NCI-H446 (cell line): Measurements from ENCODE around the gene YIF1B.

ENCODE experiments used
- DNase-seq, 2 experiments: peaks; one replicate each; lab custom pipeline; 2025; lab: John Stamatoyannopoulos, UW

The YIF1B gene

DNA sequence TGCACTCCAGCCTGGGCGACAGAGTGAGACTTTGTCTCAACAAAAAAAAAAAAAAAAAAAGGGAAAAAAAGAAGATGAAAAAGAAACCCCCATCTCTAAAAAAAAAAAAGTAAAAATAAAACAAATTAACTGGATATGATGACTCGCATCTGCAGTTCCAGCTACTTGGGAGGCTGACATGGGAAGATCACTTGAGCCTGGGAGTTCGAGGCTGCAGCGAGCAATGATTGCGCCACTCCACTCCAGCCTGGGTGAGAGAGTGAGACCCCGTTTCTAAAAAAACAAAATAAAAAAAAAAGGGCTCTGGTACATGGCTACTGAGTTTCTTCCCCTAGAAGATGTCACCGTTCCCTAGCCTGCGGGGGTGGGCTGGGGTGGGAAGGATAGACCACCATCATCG is 17.5 kb upstream of the YIF1B start:
- DNase-seq: no peak

GRCh38 chr19:38331728-38332127 is 16.0 kb upstream of the YIF1B start:
- no peak for DNase-seq

- no peak for DNase-seq
These were observed 13.9 kb upstream of the YIF1B start for GRCh38 chr19:38329651-38330050.

GRCh38 chr19:38326591-38326990 is 10.8 kb upstream of the YIF1B start:
- no peak for DNase-seq

GRCh38 chr19:38324431-38324830 is 8.7 kb upstream of the YIF1B start:
- no peak for DNase-seq

- DNase-seq: no peak
These were observed 7.5 kb upstream of the YIF1B start for GRCh38 chr19:38323291-38323690.

- peak in 1 of 2 experiments; percentile 14 for DNase-seq
These were observed 6.0 kb upstream of the YIF1B start for GRCh38 chr19:38321646-38322196.

- no peak for DNase-seq
These were observed 5.2 kb upstream of the YIF1B start for GRCh38 chr19:38320969-38321339.

- no peak for DNase-seq
These were observed 3.9 kb upstream of the YIF1B start, which contains the start of gene KCNK6 for GRCh38 chr19:38319421-38320258. Gene KCNK6 (plus strand): TSS chr19:38319845. CDS start chr19:38319951, 106 bp downstream.

GRCh38 chr19:38318660-38319059 is 2.9 kb upstream of the YIF1B start:
- peak; percentile 67 to 70 for DNase-seq

- no peak for DNase-seq
These were observed 1.4 kb upstream of the YIF1B start for GRCh38 chr19:38317104-38317612.

DNA sequence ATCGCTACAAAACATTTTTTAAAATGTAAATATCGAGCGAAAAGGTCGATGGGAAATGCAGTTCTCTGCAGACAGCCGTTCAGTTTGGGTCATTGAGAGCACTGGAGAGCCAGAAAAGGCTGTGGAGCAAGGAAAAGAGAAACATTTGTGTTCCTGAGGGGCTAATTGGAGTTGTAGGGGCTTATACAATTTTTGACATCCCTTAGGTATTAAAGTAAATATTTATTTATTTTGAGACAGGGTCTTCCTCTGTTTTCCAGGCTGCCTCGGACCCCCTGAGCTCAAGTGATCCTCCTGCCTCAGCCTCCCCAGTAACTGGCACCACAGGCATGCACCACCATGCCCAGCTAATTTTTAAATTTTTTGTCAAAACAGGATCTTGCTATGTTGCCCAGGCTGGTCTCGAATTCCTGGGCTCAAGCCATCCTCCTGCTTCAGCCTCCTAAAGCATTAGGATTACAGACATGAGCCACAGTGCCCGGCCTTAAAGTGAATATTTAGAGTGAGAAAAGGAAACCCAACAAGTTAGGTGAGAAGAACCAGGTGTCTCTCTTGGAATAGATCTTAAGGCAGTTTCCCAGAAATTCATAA is 825 bp upstream of the YIF1B start:
- no peak for DNase-seq

- DNase-seq: no peak
These were observed 4.8 kb downstream of the YIF1B start for GRCh38 chr19:38310986-38311385.

DNA sequence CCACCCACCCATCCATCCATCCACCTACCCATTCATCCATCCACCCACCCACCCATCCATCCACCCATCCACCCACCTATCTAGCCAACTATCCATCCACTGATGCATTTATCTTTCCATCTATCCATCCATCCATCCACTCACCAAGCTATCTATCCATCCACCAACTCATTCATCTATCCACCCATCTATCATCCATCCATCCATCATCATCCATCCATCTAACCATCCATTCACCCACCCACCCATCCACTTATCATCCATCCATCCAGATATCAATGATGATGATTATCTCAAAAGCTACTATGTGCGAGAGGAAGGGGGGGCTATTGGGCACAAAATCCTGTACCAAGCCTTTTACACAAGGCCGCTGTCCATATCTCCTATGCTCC is 5.5 kb downstream of the YIF1B start:
- DNase-seq: no peak

GRCh38 chr19:38309615-38310278 is 6.0 kb downstream of the YIF1B start:
- no peak for DNase-seq

- no peak for DNase-seq
These were observed 6.7 kb downstream of the YIF1B start for GRCh38 chr19:38308926-38309614.

DNA sequence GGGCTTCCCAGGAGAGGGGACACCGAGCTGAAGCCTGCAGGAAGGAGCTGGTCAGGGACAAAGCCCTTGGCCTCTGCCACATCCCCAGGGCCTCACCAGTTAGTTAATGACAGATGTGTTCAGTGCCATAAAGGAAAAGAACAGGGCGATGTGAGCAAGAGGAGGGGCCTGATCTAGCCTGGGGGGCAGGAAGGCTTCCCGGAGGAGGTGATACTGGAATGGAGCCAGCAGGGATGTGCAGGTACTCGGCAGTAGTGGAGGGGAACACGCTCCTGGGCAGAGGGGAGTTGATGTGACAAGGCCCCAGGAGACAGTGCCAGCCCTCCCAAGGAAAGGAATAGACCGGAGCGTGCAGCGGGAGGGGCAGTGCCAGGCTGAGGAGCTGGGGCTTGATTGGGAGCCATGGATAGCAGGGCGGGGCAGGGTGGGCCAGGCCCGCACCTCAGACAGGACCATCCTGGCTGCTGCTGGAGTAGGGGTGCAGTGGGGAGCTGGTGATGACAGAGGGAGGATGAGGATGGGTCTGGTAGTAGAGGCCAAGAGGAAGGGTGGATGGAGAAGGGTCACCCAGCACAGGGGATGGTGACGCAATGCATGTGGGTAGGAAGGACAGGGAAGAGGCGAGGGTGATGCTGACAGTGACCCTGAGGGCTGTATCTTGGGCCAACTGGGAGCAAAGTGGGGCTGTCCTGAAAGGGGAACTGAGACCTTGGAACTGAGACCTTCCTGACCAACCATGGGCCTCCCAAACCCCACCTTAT is 7.6 kb downstream of the YIF1B start:
- DNase-seq: no peak

GRCh38 chr19:38307597-38307996 is 8.2 kb downstream of the YIF1B start:
- DNase-seq: no peak

DNA sequence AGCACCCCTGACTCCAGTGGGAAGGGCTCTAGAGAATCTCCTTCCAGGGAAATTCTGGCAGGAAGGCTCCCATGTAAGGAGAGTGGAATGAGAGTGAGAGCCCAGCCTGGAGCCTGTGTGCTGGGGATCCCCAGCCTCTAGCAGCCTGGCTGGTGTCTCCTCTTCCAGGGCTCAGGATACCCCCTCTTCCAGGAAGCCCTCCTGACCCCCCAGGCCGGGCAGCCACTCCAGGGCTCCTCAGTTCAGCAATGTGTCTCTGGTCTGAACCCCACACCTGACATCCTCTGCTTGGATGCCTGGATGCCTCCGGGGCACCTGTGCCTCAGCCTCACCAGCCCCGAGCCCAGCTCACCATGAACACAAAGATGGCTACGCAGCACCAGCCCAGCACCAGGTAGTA is 8.7 kb downstream of the YIF1B start:
- no peak for DNase-seq

- DNase-seq: no peak
These were observed 9.5 kb downstream of the YIF1B start for GRCh38 chr19:38306236-38306635.

GRCh38 chr19:38304866-38305429 is 10.8 kb downstream of the YIF1B start:
- no peak for DNase-seq
